Kasumi-1 (cell line): ENCODE results near the gene MOXD1.
"Not testable (repeated sequence)": the region's sequence is repeated elsewhere in the genome, so short reads cannot be mapped to it uniquely, and the experiment has no call there.

Experiments
- DNase-seq, 2 experiments: peaks; one replicate each; lab custom pipeline; 2025; lab: John Stamatoyannopoulos, UW

MOXD1 gene

GRCh38 chr6:132351986-132352385 lies 49.3 kb downstream of the MOXD1 start:
- DNase-seq, result not testable (repeated sequence)

GRCh38 chr6:132348231-132348630 lies 53.0 kb downstream of the MOXD1 start:
- no peak for DNase-seq

GRCh38 chr6:132344811-132345210 lies 56.5 kb downstream of the MOXD1 start:
- no peak for DNase-seq

- no peak for DNase-seq
Measured at GRCh38 chr6:132341646-132342045, 59.6 kb downstream of the MOXD1 start.

- no peak for DNase-seq
Measured at GRCh38 chr6:132334521-132334885, 66.8 kb downstream of the MOXD1 start.

- peak in 1 of 2 experiments; percentile 19 for DNase-seq
Measured at GRCh38 chr6:132333639-132334520, 67.4 kb downstream of the MOXD1 start.

GRCh38 chr6:132330759-132331158 lies 70.5 kb downstream of the MOXD1 start:
- DNase-seq, result no peak

GRCh38 chr6:132322398-132322797 lies 78.9 kb downstream of the MOXD1 start:
- DNase-seq, result no peak

GRCh38 chr6:132320007-132320406 lies 81.3 kb downstream of the MOXD1 start:
- no peak for DNase-seq

- no peak for DNase-seq
Measured at GRCh38 chr6:132316970-132317369, 84.3 kb downstream of the MOXD1 start.

- DNase-seq, result no peak
Measured at GRCh38 chr6:132314432-132314831, 86.8 kb downstream of the MOXD1 start.

GRCh38 chr6:132310921-132311320 lies 90.4 kb downstream of the MOXD1 start:
- no peak for DNase-seq

- not testable (repeated sequence) for DNase-seq
Measured at GRCh38 chr6:132310151-132310550, 91.1 kb downstream of the MOXD1 start.

GRCh38 chr6:132304891-132305305 lies 96.4 kb downstream of the MOXD1 start:
- DNase-seq, result no peak

GRCh38 chr6:132300323-132300949 lies 100.8 kb downstream of the MOXD1 start:
- peak; percentile 64 to 83 for DNase-seq

- peak; percentile 57 to 70 for DNase-seq
Measured at GRCh38 chr6:132298344-132298949, 102.8 kb downstream of the MOXD1 start.

- no peak for DNase-seq
Measured at GRCh38 chr6:132289756-132290155, 111.5 kb downstream of the MOXD1 start.

- no peak for DNase-seq
Measured at GRCh38 chr6:132287101-132287500, 114.2 kb downstream of the MOXD1 start.

- DNase-seq, result peak in 1 of 2 experiments; percentile 24
Measured at GRCh38 chr6:132286298-132287019, 114.8 kb downstream of the MOXD1 start.

GRCh38 chr6:132285004-132285780 lies 116.1 kb downstream of the MOXD1 start:
- no peak for DNase-seq

GRCh38 chr6:132282696-132283095 lies 118.6 kb downstream of the MOXD1 start:
- no peak for DNase-seq
